DMS153 treated with DMSO at 0.1 percent for 48 hours (cell line): ENCODE measurements around the gene PIEZO1.
"Not testable (repeated sequence)": the region's sequence is repeated elsewhere in the genome, so short reads cannot be mapped to it uniquely, and the experiment has no call there.

ENCODE experiments used
- DNase-seq: peaks from one replicate; lab custom pipeline; 2025; ENCODE audit not compliant: unreplicated experiment; lab: John Stamatoyannopoulos, UW

PIEZO1 gene

GRCh38 chr16:88783391-88784073 lies 1.5 kb downstream of the PIEZO1 start:
- DNase-seq, result no peak

GRCh38 chr16:88782454-88783390 lies 2.3 kb downstream of the PIEZO1 start:
- no peak for DNase-seq

GRCh38 chr16:88781140-88782077 lies 3.6 kb downstream of the PIEZO1 start:
- DNase-seq, result no peak

GRCh38 chr16:88780142-88781062 lies 4.6 kb downstream of the PIEZO1 start:
- no peak for DNase-seq

GRCh38 chr16:88779406-88780141 lies 5.4 kb downstream of the PIEZO1 start:
- no peak for DNase-seq

DNA sequence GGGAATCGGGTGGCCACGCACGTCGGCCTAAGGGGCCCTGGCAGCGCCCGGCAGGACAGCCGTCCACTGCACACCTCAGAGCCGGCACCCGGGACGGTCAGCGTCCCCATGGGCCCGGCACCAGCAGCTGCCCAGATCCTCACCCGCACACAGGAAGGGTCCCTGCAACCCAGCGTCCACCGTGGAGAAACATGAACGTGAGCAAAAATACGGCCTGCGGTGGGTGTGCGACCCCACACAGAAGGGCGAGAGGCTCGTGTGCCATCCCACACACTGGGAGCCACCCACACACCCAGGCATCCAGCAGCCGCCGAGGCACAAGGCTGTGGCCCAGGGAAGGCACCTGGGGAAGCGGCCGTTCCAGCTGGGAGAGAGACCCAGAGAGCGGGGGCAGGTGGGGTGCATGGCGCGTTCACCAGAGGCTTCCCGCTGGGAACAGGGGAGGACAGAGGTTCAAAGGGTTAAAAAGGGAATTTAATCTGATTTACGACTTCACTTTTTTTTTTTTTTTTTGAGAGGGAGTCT lies 6.4 kb downstream of the PIEZO1 start:
- DNase-seq, result no peak

GRCh38 chr16:88778271-88778525 lies 6.8 kb downstream of the PIEZO1 start:
- no peak for DNase-seq

GRCh38 chr16:88777471-88778270 lies 7.3 kb downstream of the PIEZO1 start:
- no peak for DNase-seq

GRCh38 chr16:88775825-88776224 lies 9.2 kb downstream of the PIEZO1 start:
- no peak for DNase-seq

DNA sequence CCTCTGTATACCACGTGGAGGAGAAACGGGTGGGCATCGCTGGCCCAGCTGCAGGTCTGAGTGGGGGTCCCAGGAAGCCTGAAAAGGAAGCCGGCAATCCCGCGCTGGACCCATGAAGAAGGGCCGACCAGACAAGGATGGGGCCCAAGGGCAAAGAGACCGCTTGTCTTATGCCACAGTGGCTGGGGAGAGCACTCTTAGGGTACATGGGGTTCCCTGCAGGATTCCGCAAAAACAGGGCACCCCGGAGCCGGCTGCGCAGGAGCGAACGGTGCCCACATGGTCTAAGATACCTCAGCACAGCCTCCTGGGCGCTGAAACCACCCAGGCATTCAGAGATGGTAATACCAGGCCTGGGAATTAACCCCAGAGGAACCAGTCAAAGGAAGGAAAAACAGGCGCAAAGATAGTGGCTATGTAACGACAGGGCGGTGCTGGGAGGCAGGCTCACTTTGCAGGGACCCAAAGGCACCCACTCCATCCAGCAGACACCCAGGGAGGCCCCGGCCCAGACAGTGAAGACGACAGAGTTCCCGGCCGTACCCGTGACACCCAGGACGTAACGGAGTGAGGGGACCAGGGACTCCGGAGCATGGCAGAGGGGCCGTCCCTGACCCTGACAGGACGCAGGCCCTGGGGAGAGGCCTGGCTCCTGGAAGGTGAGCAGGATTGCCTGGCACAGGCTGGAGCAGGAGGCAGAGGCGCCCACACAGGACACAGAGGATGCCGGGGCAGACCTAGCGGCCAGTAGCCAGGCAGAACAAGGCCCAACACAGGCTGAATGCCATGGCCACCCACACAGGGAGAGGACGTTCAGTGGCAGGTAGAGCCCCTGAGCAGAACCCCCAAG lies 10.3 kb downstream of the PIEZO1 start:
- DNase-seq, result no peak

DNA sequence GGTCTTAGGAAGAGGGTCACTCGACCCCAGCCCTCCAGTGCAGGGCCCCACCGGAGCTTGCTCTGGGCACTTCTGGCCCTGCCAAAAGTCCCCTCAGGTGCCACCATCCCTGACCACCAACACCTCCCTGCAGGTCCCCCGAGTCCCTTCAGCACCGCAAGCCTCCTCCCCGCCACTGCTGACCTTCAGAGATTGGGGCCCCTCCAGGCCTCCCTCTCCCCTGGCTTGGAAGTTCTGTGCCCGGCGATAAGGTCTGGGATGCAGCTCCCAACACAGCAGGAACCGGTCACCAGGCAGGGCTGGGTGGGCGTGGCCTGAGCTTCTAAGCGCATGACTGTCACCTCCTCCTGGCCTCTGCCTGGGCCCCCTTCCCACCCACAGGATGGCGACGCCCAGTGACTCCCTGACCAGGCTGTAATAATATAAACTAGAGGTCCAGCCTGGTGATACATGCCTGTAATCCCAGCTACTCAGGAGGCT lies 11.2 kb downstream of the PIEZO1 start:
- DNase-seq, result no peak

- no peak for DNase-seq
Measured at GRCh38 chr16:88772871-88773811, 11.9 kb downstream of the PIEZO1 start.

GRCh38 chr16:88771781-88772180 lies 13.2 kb downstream of the PIEZO1 start:
- DNase-seq, result not testable (repeated sequence)

DNA sequence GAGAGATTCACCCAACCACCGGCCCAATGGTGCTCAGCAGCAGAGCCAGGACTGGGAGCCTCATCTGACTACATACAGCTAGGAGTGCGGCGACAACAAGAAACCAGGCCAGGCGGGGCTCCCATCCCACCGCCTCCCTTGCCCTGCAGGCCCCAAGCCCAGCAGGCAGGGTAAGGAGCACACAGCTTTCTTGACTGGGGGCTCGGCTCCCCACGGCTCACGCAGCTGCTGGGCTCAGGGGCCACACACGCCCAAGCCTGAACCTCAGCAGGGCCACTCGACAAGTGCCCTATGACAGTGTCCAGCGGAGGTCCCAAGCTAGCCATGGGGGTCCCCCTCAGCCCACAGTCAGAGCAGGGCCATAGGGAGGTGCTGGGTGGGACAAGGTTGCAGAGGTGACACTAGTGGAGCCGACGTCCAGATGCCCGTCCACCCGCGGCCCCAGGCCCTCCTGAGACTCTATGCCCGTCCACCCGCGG lies 13.7 kb downstream of the PIEZO1 start:
- no peak for DNase-seq

DNA sequence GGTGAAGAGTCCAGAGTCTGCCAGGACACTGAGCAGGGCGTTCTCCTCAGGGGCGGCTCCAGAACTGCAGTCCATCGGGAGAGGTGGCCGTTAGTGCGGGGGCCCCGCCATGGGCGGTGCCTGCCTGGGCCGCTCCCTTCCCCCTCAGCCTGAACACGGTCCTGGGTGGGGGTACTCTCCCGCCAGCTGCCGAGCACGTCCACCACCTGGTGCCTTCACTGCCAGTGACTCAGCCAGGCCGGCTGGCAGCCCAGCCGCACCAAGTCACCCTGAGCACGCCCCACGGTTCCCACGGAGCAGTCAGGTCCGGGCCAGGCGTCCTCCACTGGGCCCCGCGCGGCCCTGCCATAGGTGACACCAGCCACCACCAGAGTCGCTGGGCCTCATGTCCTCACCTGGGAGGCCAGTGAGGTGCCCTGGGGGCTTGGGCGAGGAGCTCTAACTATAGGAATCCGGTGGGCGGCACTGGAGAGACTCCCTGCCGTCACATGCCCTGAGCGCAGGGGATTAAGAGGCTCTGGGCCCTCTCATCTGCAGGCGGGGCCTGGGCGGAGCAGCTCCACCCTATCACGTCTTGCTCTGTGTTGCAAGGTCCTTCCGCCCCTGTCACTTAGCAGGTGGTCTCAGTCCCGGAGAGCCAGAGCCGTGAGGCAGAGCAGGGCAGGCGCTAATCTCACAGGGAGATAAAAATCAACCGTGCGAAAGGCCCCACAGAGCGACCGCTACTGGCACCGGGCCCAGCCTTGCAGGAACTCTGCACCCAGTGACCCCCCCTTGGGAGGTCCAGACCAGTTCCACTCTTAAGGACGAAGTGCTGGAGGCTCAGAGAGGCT lies 14.3 kb downstream of the PIEZO1 start:
- DNase-seq, result no peak
